HepG2 (cell line): ENCODE results near the gene TRIM22. TPM values are rescaled to one million over a fixed set of nuclear protein-coding genes. Genes with fewer than 3 reads are reported as not detected.

Experiments
- ATAC-seq: fragments of 200-7000 bp; cut with Tn5 transposase; 3 replicates; pipeline ENCODE4 v1.9.1; 2020; ENCODE audit warnings: mild to moderate bottlenecking, moderate library complexity
- BruUV-seq: library from RNA; stranded (reverse); fragments of 400-500 nt; replicated peaks from 2 replicates; lab custom pipeline; 2021; lab: Mats Ljungman, UMichigan
- CTCF ChIA-PET: fragments of 300-600 bp; formaldehyde crosslinking; extraction: SDS; loops from one replicate; lab custom pipeline; 2021; ENCODE audit warnings: low total read pairs, inconsistent platforms, low intra/inter-chr PET ratio; lab: Yijun Ruan, JAX
- POLR2A ChIA-PET: fragments of 350-600 bp; sonication (Branson Sonifier 250); formaldehyde crosslinking; loops from one replicate; lab custom pipeline; 2020; ENCODE audit warnings: antibody characterized with exemption, inconsistent platforms; lab: Yijun Ruan, JAX
- DNase-seq: peaks from one replicate; pipeline ENCODE4 v3.0.0-alpha.2; 2015; ENCODE audit warnings: low spot score
- FAIRE-seq: peaks from 3 replicates; lab custom pipeline; 2011; peaks lifted over from hg19 to GRCh38; lab: Jason Lieb, UNC
- H2AFZ ChIP-seq: one replicate; pipeline ENCODE4 v1.6.1; 2011; ENCODE audit warnings: low read length, inconsistent platforms
- H3K27ac ChIP-seq: fragments of 300-600 bp; 3 replicates; pipeline ENCODE4 v1.8.0; 2011; ENCODE audit warnings: mixed run types, mild to moderate bottlenecking, mixed read lengths, low read length, inconsistent platforms; ENCODE audit not compliant: insufficient read depth; ENCODE audit errors: extremely low read length
- H3K27me3 ChIP-seq, 2 experiments: fragments of 200-600 bp in 1 of 2; 2 replicates in 1 of 2; 3 replicates in 1 of 2; pipeline versions ENCODE4 v1.6.0 to v1.8.0; 2011; ENCODE audit warnings: low read length in 2 of 2, mild to moderate bottlenecking in 2 of 2, moderate library complexity in 2 of 2, inconsistent platforms in 1 of 2; ENCODE audit not compliant: insufficient read depth in 2 of 2, control insufficient read depth in 1 of 2
- H3K36me3 ChIP-seq, 2 experiments: fragments of 200-600 bp in 1 of 2; replicated peaks in 1 of 2; 2 replicates in 1 of 2; 3 replicates in 1 of 2; pipeline versions ENCODE4 v1.5.1 to v1.8.0; 2011; ENCODE audit warnings: low read length in 2 of 2, inconsistent platforms in 1 of 2; ENCODE audit not compliant: insufficient read depth in 2 of 2, control insufficient read depth in 1 of 2
- H3K4me1 ChIP-seq: 2 replicates; pipeline ENCODE4 v1.5.1; 2012; ENCODE audit warnings: low read length, inconsistent platforms; ENCODE audit not compliant: insufficient read depth
- H3K4me2 ChIP-seq: 2 replicates; pipeline ENCODE4 v1.6.0; 2011; ENCODE audit warnings: low read depth, low read length, inconsistent platforms
- H3K4me3 ChIP-seq, 3 experiments: fragments of 200-600 bp in 1 of 3; sonication (generic), shearing (Covaris generic) in 1 of 3; replicated peaks in 1 of 3; 2 replicates each; pipeline ENCODE4 v1.5.1; 2011 to 2016; ENCODE audit warnings: low read length in 3 of 3, inconsistent platforms in 2 of 3, low read depth in 2 of 3, mild to moderate bottlenecking in 2 of 3, control low read depth in 1 of 3, mixed read lengths in 1 of 3; ENCODE audit not compliant: insufficient read depth in 1 of 3
- H3K79me2 ChIP-seq: one replicate; pipeline ENCODE4 v1.6.1; 2011; ENCODE audit warnings: low read length, inconsistent platforms; ENCODE audit not compliant: insufficient read depth
- H3K9ac ChIP-seq: 2 replicates; pipeline ENCODE4 v1.6.0; 2011; ENCODE audit warnings: mild to moderate bottlenecking, low read depth, low read length, inconsistent platforms; ENCODE audit not compliant: insufficient read depth
- H3K9me3 ChIP-seq: 2 replicates; pipeline ENCODE4 v1.5.1; 2012; ENCODE audit warnings: mild to moderate bottlenecking, low read length
- H4K20me1 ChIP-seq: 2 replicates; pipeline ENCODE4 v1.6.0; 2011; ENCODE audit warnings: inconsistent platforms, mild to moderate bottlenecking, low read length, moderate library complexity; ENCODE audit not compliant: insufficient read depth
- CHD4 ChIP-seq: fragments of 200-600 bp; sonication (generic); IDR thresholded peaks from 2 replicates; pipeline ENCODE4 v1.7.0; 2017; ENCODE audit warnings: mild to moderate bottlenecking, low read length, borderline replicate concordance
- E2F2 ChIP-seq: sonication (generic); formaldehyde crosslinking; IDR thresholded peaks from 2 replicates; pipeline ENCODE4 v1.4.0; 2020; ENCODE audit warnings: missing genetic modification reagents, borderline replicate concordance
- ELF3 ChIP-seq: IDR thresholded peaks from 2 replicates; pipeline ENCODE4 v1.6.1; 2016; ENCODE audit warnings: missing genetic modification reagents, missing compliant biosample characterization
- FOSL1 ChIP-seq: sonication (generic); formaldehyde crosslinking; IDR thresholded peaks from 2 replicates; pipeline ENCODE4 v1.9.0; 2021; ENCODE audit warnings: missing genetic modification reagents, borderline replicate concordance
- GABPB1 ChIP-seq: IDR thresholded peaks from 2 replicates; pipeline ENCODE4 v1.6.1; 2016; ENCODE audit warnings: mild to moderate bottlenecking, missing genetic modification reagents, moderate library complexity, missing compliant biosample characterization
- JDP2 ChIP-seq: sonication (generic); formaldehyde crosslinking; IDR thresholded peaks from 2 replicates; pipeline ENCODE4 v1.8.1; 2022; ENCODE audit warnings: missing genetic modification reagents, borderline replicate concordance
- NCOA2 ChIP-seq: sonication (generic); formaldehyde crosslinking; IDR thresholded peaks from 2 replicates; pipeline ENCODE4 v1.8.0; 2022; ENCODE audit warnings: inconsistent platforms
- NCOR1 ChIP-seq: fragments of 200-600 bp; sonication (generic); IDR thresholded peaks from 2 replicates; pipeline ENCODE4 v1.7.0; 2017; ENCODE audit warnings: antibody characterized with exemption, low read length, borderline replicate concordance
- NFRKB ChIP-seq: fragments of 450-650 bp; IDR thresholded peaks from 2 replicates; pipeline ENCODE4 v1.6.1; 2017
- NR0B2 ChIP-seq: sonication (generic); formaldehyde crosslinking; IDR thresholded peaks from 2 replicates; pipeline ENCODE4 v1.4.0; 2020; ENCODE audit warnings: mild to moderate bottlenecking, missing genetic modification reagents
- NR1H2 ChIP-seq: sonication (generic); formaldehyde crosslinking; IDR thresholded peaks from 2 replicates; pipeline ENCODE4 v1.8.1; 2022; ENCODE audit warnings: low read depth, missing genetic modification reagents, borderline replicate concordance
- SP2 ChIP-seq: sonication (generic); formaldehyde crosslinking; IDR thresholded peaks from 2 replicates; pipeline ENCODE4 v1.5.1; 2020; ENCODE audit warnings: mild to moderate bottlenecking, missing genetic modification reagents
- THAP8 ChIP-seq: sonication (generic); formaldehyde crosslinking; IDR thresholded peaks from 2 replicates; pipeline ENCODE4 v1.5.1; 2020; ENCODE audit warnings: missing genetic modification reagents, mild to moderate bottlenecking, borderline replicate concordance
- ZFP90 ChIP-seq: sonication (generic); formaldehyde crosslinking; IDR thresholded peaks from 2 replicates; pipeline ENCODE4 v1.8.0; 2022; ENCODE audit warnings: missing genetic modification reagents, mild to moderate bottlenecking, inconsistent platforms, borderline replicate concordance
- ZMAT5 ChIP-seq: sonication (generic); formaldehyde crosslinking; IDR thresholded peaks from 2 replicates; pipeline ENCODE4 v1.5.0; 2020; ENCODE audit warnings: mild to moderate bottlenecking, low read depth, missing genetic modification reagents, borderline replicate concordance
- ZNF18 ChIP-seq: sonication (generic); formaldehyde crosslinking; IDR thresholded peaks from 2 replicates; pipeline ENCODE4 v1.8.0; 2022; ENCODE audit warnings: mild to moderate bottlenecking, missing genetic modification reagents; ENCODE audit not compliant: insufficient replicate concordance
- WGBS: methylation state at CpG from one replicate; pipeline ENCODE4 v1.1.6; 2017; ENCODE audit warnings: low lambda C conversion rate; 5-methylcytosine and 5-hydroxymethylcytosine counted together
- in situ Hi-C: cut with HindIII; loops from 2 replicates; pipeline ENCODE4 v1.10.0; 2017; ENCODE audit warnings: low pct_unique_long_range_greater_than_20kb; ENCODE audit not compliant: extremely low pct_ligation_motif_present
- intact Hi-C: fragments of 100-400 bp; cut with micrococcal nuclease; formaldehyde crosslinking; loops from one replicate; pipeline ENCODE4 v1.10.0; 2022; ENCODE audit not compliant: unreplicated experiment
- polyA plus RNA-seq, 8 experiments: library from polyadenylated mRNA; depleted of rRNA in 3 of 8; stranded (reverse) in 7 of 8; unstranded in 1 of 8; fragments of >200 nt; fragmentation: Illumina TruSeq in 4 of 8; extraction: Trizol in 4 of 8; gene quantifications; 2 replicates each; pipeline versions ENCODE4 v1.2.1 to v1.2.3, GENCODE V29; 2011 to 2016; ENCODE audit warnings: low read depth in 4 of 8, missing spikeins in 1 of 8, mixed read lengths in 1 of 8; ENCODE audit not compliant: insufficient read depth in 1 of 8
- total RNA-seq, 5 experiments: library from RNA; depleted of rRNA; stranded (reverse); fragments of >200 nt; fragmentation: Illumina TruSeq; extraction: Trizol; gene quantifications; 2 replicates each; pipeline ENCODE4 v1.2.3, GENCODE V29; 2016; ENCODE audit warnings: low read depth in 1 of 5
- TF ChIP-seq, protein P1 (sequence below): sonication (generic); formaldehyde crosslinking; conservative IDR thresholded peaks from 2 replicates; pipeline ENCODE4 v1.8.1; 2023; ENCODE audit warnings: missing genetic modification reagents

TRIM22 gene
- total and polyA plus RNA-seq, 2 of the 13 experiments (the other 11 are each of a cell fraction or from before 2014, with no cell fraction given), result 2.4 to 3.2 TPM

- TF ChIP-seq ZNF18, result no peak
- no peak for TF ChIP-seq ZFP90 (CRISPR knock-in tag)
- TF ChIP-seq CHD4, result no peak
Observed at GRCh38 chr11:5674391-5674790, 15.2 kb upstream of the TRIM22 start (continued).

- no peak for FAIRE-seq
- CTCF ChIA-PET, result no interaction called here
- 91% methylated on average over 7 of the region's 7 CpGs for WGBS
- no peak for TF ChIP-seq ZMAT5 (CRISPR knock-in tag)
- no peak for TF ChIP-seq GABPB1 (CRISPR knock-in tag)
- TF ChIP-seq, protein P1, sequence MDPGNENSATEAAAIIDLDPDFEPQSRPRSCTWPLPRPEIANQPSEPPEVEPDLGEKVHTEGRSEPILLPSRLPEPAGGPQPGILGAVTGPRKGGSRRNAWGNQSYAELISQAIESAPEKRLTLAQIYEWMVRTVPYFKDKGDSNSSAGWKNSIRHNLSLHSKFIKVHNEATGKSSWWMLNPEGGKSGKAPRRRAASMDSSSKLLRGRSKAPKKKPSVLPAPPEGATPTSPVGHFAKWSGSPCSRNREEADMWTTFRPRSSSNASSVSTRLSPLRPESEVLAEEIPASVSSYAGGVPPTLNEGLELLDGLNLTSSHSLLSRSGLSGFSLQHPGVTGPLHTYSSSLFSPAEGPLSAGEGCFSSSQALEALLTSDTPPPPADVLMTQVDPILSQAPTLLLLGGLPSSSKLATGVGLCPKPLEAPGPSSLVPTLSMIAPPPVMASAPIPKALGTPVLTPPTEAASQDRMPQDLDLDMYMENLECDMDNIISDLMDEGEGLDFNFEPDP (CRISPR knock-in tag), result no peak
- TF ChIP-seq E2F2 (CRISPR knock-in tag), result no peak
- TF ChIP-seq NCOR1, result no peak
- no peak for TF ChIP-seq NFRKB
- TF ChIP-seq NR0B2, result no peak
- TF ChIP-seq NCOA2 (CRISPR knock-in tag), result no peak
- no peak for TF ChIP-seq JDP2 (CRISPR knock-in tag)
- TF ChIP-seq SP2 (CRISPR knock-in tag), result no peak
- no peak for TF ChIP-seq ELF3 (CRISPR knock-in tag)
- no peak for TF ChIP-seq FOSL1 (CRISPR knock-in tag)
- no peak for TF ChIP-seq NR1H2
- no peak for TF ChIP-seq THAP8 (CRISPR knock-in tag)
Observed at GRCh38 chr11:5679811-5680210, 9.8 kb upstream of the TRIM22 start.

More at GRCh38 chr11:5679811-5680210, 9.8 kb upstream of the TRIM22 start:
- no peak for ATAC-seq
- BruUV-seq, result no TSS peak
- POLR2A ChIA-PET, result no interaction called here
- no peaks in the 10 kb centered on the region for H3K4me1 ChIP-seq
- no peak overlapping the region for H2AFZ ChIP-seq
- H3K4me3 ChIP-seq, result no peak overlapping the region
- H3K36me3 ChIP-seq, result peaks cover 1 to 8% of the 10 kb centered on the region in 2 experiments; a peak in 3 of 5 replicates
- no peaks in the 10 kb centered on the region for H3K9me3 ChIP-seq
- no peak for DNase-seq
- H4K20me1 ChIP-seq, result no peaks in the 10 kb centered on the region
- intact Hi-C loops, result no loop called here
- no peak overlapping the region for H3K4me2 ChIP-seq
- H3K9ac ChIP-seq, result no peak overlapping the region
- no peaks in the 10 kb centered on the region for H3K79me2 ChIP-seq
- H3K27ac ChIP-seq, result no peak overlapping the region
- in situ Hi-C loops, result loop anchor here (10.0 kb wide), 1 partner anchor 125 kb away; the partner anchor contains the start of gene OR52N2
- H3K27me3 ChIP-seq, result no peaks in the 10 kb centered on the region
